GM18861 (cell line): ENCODE data around the gene PRKCH.
A peak's percentile ranks its signal among the peaks of the same experiment; 100 is the strongest.

Experiments
- ATAC-seq: cut with Tn5 transposase; IDR thresholded peaks from one replicate; pipeline ENCODE4 v1.9.1; 2021; ENCODE audit not compliant: unreplicated experiment

The PRKCH gene

DNA sequence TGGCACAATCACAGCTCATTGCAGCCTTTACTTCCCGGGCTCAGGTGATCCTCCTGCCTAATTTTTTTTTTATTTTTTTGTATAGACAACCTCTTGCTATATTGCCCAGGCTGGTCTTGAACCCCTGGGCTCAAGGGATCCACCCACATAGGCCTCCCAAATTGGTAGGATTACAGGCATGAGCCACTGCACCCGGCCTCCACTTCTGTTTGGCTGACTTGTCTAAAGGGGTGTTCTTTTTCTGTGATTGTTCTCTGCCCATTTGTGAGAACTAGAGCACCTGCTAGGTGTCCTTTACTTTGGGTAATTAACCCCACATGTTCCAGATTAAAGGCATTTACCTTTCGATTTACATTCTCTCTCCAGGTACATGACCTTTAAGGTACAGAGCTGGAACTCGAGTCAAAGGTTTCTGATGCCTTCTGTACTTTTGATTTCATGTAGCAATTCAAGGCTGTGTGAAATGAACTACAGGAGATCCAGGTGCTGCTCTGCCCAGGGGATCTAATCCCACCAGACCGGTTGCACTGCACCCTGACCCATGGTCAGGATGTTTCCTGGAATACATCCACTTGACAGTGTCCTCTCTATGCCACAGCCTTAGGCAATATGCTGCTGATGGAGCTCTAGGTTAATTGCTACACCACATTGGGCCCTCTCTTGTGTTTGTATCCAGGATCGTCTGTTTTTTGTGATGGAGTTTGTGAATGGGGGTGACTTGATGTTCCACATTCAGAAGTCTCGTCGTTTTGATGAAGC lies 163.6 kb downstream of the PRKCH start:
- ATAC-seq, result no peak

DNA sequence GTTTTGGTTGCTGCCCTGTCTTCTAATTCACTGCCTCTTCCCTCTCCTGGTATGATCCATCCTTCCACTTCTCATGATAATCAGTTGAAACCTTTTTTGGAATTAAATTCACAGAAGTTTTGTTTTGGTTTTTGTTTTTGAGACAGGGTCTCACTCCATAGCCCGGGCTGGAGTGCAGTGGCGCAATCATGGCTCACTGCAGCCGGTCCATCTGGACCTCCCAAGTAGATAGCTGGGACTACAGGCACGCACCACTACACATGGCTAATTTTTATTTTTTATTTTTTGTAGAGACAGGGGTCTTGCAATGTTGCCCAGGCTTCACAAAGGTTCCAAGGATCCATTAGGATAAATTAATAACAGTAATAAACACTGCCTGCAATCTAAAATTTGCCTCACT lies 164.3 kb downstream of the PRKCH start:
- ATAC-seq, result no peak

- no peak for ATAC-seq
Observed at GRCh38 chr14:61486930-61487495, 165.6 kb downstream of the PRKCH start.

DNA sequence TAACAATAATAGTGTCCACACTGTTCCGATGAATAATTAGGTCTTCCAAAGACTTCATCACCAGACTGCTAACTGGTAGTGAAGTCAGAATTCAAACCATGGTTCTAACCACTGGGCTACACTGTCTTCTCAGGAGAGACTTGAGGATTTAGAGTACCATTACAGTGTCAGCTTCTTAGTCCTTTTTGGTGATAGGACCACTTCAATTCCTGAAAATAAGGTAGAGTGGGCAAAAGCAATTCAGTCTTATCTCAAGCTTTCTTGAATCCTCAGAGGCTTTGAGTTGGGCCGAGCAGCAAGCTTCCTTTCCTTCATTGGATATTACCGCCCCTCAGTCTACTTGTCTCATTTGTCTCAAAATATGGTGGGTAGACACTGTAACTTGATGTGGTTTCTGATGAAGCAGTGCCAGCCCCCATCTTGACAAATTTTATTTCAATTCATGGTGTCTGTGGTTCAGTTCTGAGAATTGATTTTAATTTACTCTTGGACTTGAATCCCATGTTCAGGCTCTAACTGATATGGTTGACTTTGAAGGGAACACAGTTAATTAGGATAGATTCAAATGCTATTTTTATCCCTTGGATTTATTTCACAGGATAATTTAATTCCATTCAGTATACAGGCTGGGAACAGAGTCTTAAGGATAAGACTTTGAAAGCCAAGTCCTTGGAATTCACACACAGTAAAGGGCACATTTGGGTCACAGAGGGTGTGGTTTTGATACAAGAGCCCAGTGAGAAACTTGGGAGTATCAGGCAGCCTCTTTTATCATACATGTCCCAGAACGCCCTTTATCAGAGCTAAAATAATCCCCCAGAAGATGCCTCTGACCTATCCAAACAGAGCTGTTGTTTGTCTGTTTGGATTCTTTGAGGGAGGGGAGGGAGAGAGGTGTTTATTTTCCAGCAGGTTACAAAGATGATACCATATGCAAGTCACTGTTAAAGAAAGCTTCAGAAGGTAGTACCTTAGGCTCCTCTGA lies 167.3 kb downstream of the PRKCH start:
- ATAC-seq, result no peak

- no peak for ATAC-seq
Observed at GRCh38 chr14:61489512-61489911, 168.1 kb downstream of the PRKCH start.

GRCh38 chr14:61489932-61490331 lies 168.6 kb downstream of the PRKCH start:
- no peak for ATAC-seq

GRCh38 chr14:61491224-61491623 lies 169.8 kb downstream of the PRKCH start:
- ATAC-seq, result no peak

- ATAC-seq, result no peak
Observed at GRCh38 chr14:61491876-61492434, 170.6 kb downstream of the PRKCH start.

GRCh38 chr14:61492474-61492873 lies 171.1 kb downstream of the PRKCH start:
- no peak for ATAC-seq

- ATAC-seq, result no peak
Observed at GRCh38 chr14:61493239-61493638, 171.9 kb downstream of the PRKCH start.

DNA sequence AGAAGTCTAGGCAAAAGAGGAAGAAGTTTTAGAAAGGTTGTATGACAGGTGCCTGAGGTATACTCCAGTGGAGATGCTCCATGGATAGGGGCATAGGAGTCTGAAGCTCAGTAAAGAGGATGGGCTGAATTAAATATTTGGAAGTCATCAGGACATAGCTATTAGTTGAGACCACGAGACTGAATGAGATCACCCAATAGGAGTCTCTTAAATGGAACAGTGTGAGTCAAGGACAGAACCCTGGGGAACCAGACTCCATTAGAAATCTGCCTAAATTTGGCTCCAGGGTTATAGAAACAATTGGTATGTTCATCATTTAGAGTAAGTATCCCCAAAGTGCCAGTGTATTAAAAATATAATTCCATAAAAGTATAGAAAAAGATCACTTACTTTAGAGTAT lies 172.6 kb downstream of the PRKCH start:
- ATAC-seq, result no peak

- no peak for ATAC-seq
Observed at GRCh38 chr14:61495809-61496208, 174.4 kb downstream of the PRKCH start.

DNA sequence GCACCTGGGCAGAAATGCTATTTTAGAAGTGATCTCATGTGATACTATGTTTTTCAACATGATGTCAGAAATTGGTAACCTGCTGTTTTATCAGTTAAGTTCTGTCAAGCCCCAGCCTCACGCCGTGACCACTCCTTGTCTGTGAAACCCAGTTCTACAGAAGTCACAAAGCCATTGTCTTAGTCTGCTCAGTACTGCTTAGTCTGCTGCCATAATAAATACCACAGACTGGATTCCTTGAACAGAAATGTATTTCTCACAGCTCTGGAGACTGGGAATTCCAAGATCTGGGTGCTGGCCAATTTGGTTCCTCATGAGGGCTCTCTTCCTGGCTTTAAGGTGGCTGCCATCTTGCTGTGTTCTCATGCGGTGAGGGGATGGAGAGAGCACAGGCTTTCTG lies 176.9 kb downstream of the PRKCH start:
- no peak for ATAC-seq

GRCh38 chr14:61498811-61499210 lies 177.4 kb downstream of the PRKCH start:
- no peak for ATAC-seq

GRCh38 chr14:61499991-61500390 lies 178.6 kb downstream of the PRKCH start:
- no peak for ATAC-seq

- ATAC-seq, result no peak
Observed at GRCh38 chr14:61501714-61502458, 180.5 kb downstream of the PRKCH start.

DNA sequence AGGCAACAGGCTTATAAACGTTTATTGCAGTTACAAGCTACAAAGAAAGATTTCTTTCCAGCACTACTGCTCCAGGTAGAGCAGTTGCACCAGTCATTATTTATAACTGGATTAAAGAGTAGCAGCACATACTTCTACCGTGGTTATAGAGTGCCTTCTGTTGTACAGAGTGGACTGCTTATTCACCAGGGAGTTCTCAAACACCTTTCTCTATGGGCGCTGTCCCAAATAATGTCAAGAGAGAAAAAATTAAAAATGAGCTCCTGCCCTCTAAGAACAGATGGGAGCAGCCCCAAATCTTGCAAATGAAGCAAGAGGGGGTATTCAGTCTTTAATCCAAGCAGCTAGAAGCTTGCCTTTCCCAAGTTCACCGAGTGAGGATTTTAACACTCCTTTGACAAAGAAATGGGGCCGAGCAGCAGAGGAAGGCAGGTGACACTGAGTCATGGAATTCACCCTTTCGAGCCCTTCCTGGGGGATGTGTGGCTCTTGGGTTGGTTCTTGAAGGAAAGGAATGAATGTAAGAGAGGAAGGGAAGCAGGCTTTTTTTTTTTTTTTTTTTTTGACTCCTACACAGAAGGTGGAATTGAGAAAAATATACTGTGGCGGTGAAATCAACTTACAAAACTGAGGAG lies 181.2 kb downstream of the PRKCH start:
- ATAC-seq, result no peak

- peak; percentile 86 for ATAC-seq
Observed at GRCh38 chr14:61503167-61503801, 181.9 kb downstream of the PRKCH start.

GRCh38 chr14:61504901-61505300 lies 183.5 kb downstream of the PRKCH start:
- no peak for ATAC-seq
